Mesothelial cell of epicardium (in vitro differentiated cells): Measurements from ENCODE around the gene NSG1. TPM values are rescaled to one million over a fixed set of nuclear protein-coding genes. Genes with fewer than 3 reads are reported as not detected.

Experiments used
- DNase-seq, 2 experiments: peaks; one replicate each; pipeline ENCODE4 v3.0.0; 2021; ENCODE audit warnings: low spot score in 2 of 2; ENCODE audit not compliant: unreplicated experiment in 2 of 2
- H3K27ac Mint-ChIP-seq: 2 replicates; pipeline ENCODE4 v1.8.0; 2021; ENCODE audit warnings: mixed read lengths
- H3K27me3 Mint-ChIP-seq: 2 replicates; pipeline ENCODE4 v1.8.0; 2021; ENCODE audit warnings: low read depth, mixed read lengths
- H3K36me3 Mint-ChIP-seq: 2 replicates; pipeline ENCODE4 v1.8.0; 2021; ENCODE audit warnings: mixed read lengths
- H3K4me1 Mint-ChIP-seq: 2 replicates; pipeline ENCODE4 v1.8.0; 2021; ENCODE audit warnings: mixed read lengths
- H3K4me3 Mint-ChIP-seq: 2 replicates; pipeline ENCODE4 v1.8.0; 2021; ENCODE audit warnings: mild to moderate bottlenecking, moderate library complexity, mixed read lengths
- H3K9me3 Mint-ChIP-seq: 2 replicates; pipeline ENCODE4 v1.8.0; 2021; ENCODE audit warnings: mixed read lengths
- CTCF ChIP-seq: fragments of 200-600 bp; sonication (generic); IDR thresholded peaks from one replicate; pipeline ENCODE4 v1.5.0; 2021; ENCODE audit warnings: antibody characterized with exemption; ENCODE audit not compliant: unreplicated experiment
- total RNA-seq: library from RNA; stranded (reverse); gene quantifications from 3 replicates; pipeline ENCODE4 v1.2.1, GENCODE V29; 2021

Gene NSG1
- total RNA-seq, 1 donor from 2014 or later: 45.8 TPM

GRCh38 chr4:4426511-4427120 lies 39.7 kb downstream of the NSG1 start:
- no peak for TF ChIP-seq CTCF
- H3K4me1 Mint-ChIP-seq: peaks cover 3% of the 10 kb centered on the region
- H3K4me3 Mint-ChIP-seq: no peak overlapping the region
- no peaks in the 10 kb centered on the region for H3K9me3 Mint-ChIP-seq
- peaks cover 6% of the 10 kb centered on the region for H3K36me3 Mint-ChIP-seq
- H3K27ac Mint-ChIP-seq: no peak overlapping the region
- no peak for DNase-seq
- H3K27me3 Mint-ChIP-seq: no peaks in the 10 kb centered on the region

GRCh38 chr4:4427121-4427870 lies 40.4 kb downstream of the NSG1 start:
- no peak overlapping the region for H3K27ac Mint-ChIP-seq
- no peak for DNase-seq
- no peaks in the 10 kb centered on the region for H3K27me3 Mint-ChIP-seq
- peaks cover 3% of the 10 kb centered on the region for H3K4me1 Mint-ChIP-seq
- H3K36me3 Mint-ChIP-seq: peaks cover 7% of the 10 kb centered on the region
- H3K9me3 Mint-ChIP-seq: no peaks in the 10 kb centered on the region
- H3K4me3 Mint-ChIP-seq: no peak overlapping the region
- no peak for TF ChIP-seq CTCF

- Mint-ChIP-seq H3K27ac (no peak overlapping the region), H3K9me3 (no peaks in the 10 kb centered on the region), H3K27me3 (no peaks in the 10 kb centered on the region), H3K4me1 (peaks cover 3% of the 10 kb centered on the region), H3K4me3 (no peak overlapping the region), H3K36me3 (peaks cover 5% of the 10 kb centered on the region)
- no peak for DNase-seq
- TF ChIP-seq CTCF: no peak
Measured at GRCh38 chr4:4427886-4428285, 41.0 kb downstream of the NSG1 start.

DNA sequence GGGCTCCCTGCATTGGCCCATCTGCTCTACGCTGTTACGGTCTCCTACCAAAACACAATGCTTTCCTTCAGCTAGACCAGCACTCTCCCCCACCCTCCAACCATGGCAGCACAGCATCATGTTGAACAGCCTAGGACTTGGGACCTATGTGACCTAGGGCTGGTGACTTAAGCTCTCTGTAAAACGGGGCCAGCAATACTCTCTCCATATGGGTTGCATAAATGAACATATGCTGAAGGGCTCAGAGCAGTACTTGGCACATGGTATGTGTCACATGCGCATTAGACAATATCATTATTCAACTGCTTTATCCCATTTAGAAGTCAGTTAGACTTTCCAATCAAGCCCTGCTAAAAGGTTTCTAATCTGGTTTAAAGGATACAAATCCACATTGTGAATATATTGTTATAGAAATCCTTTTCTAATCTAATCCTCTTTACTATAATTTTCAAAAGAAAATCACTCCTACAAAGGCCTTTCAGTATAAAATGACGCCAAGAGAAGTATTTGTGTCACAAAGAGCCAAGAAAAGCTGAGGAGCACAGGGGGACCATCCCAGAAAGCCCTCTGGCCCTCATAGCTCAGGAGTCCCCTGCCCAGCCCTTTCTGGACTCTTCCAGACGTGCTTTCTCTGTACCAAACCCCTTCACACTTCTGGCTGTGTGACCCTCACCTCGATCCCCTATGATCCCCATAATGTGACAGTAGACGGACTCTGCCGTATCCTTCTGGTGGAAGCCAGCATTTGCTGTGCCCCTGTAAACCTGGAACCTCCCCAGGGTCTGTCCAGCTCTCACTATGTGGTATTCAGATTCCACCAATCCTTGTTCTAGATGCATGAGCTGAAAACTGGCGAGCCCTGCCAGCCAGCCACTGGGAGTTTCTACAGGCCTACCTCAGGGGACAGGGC lies 42.3 kb downstream of the NSG1 start:
- TF ChIP-seq CTCF: no peak
- Mint-ChIP-seq H3K27ac (no peak overlapping the region), H3K9me3 (no peaks in the 10 kb centered on the region), H3K27me3 (no peaks in the 10 kb centered on the region), H3K4me1 (peaks cover 3% of the 10 kb centered on the region), H3K36me3 (peaks cover 7% of the 10 kb centered on the region), H3K4me3 (no peak overlapping the region)
- no peak for DNase-seq

- Mint-ChIP-seq H3K4me3 (no peak overlapping the region), H3K9me3 (no peaks in the 10 kb centered on the region), H3K27me3 (no peaks in the 10 kb centered on the region), H3K36me3 (peaks cover 10% of the 10 kb centered on the region), H3K27ac (no peak overlapping the region), H3K4me1 (peaks cover 3% of the 10 kb centered on the region)
- peak in 1 of 2 experiments; percentile 58 for DNase-seq
- peak; percentile 47 for TF ChIP-seq CTCF
Measured at GRCh38 chr4:4430492-4431195, 43.7 kb downstream of the NSG1 start.
